ENCODE results near the gene MCTP1. TPM values are rescaled to one million over a fixed set of nuclear protein-coding genes. Genes with fewer than 3 reads are reported as not detected.

The MCTP1 gene
- total RNA-seq, 8 experiments from 2014 or later = 1.3 to 8.3 (median 5.7) TPM

- no peak for ATAC-seq (replicated peaks in 6 of 8)
- Histone ChIP-seq H3K4me3 (no peak overlapping the region), H3K27ac (no peak overlapping the region), H3K4me1 (replicated peaks in 1 of 2) (no peaks in the 10 kb centered on the region)
- in situ Hi-C loops (cut with MboI; ENCODE audit: low pct_unique_long_range_greater_than_20kb in 2 of 9, low sequenced_read_pairs in 9 of 9, unreplicated experiment in 9 of 9) = no loop called here
- 0 to 100% (median 93%) methylated on average over 1 to 4 of the region's 4 CpGs; no CpG with 5 or more reads in 1 of the 10 experiments for WGBS, 10 experiments
These were observed 534.2 kb downstream of the MCTP1 start for GRCh38 chr5:94750681-94751080.

- Histone ChIP-seq H3K27ac (no peak overlapping the region), H3K4me3 (no peak overlapping the region), H3K4me1 (replicated peaks in 1 of 2) (no peaks in the 10 kb centered on the region)
- no peak for ATAC-seq (replicated peaks in 6 of 8)
- WGBS, 10 experiments = 0 to 92% (median 41%) methylated on average over 1 to 2 of the region's 2 CpGs; no CpG with 5 or more reads in 6 of the 10 experiments
- in situ Hi-C loops (cut with MboI; ENCODE audit: low pct_unique_long_range_greater_than_20kb in 2 of 9, low sequenced_read_pairs in 9 of 9, unreplicated experiment in 9 of 9) = no loop called here
These were observed 535.9 kb downstream of the MCTP1 start for GRCh38 chr5:94749042-94749441.

- Histone ChIP-seq H3K27ac (no peak overlapping the region), H3K4me1 (replicated peaks in 1 of 2) (no peaks in the 10 kb centered on the region), H3K4me3 (no peak overlapping the region)
- in situ Hi-C loops (cut with MboI; ENCODE audit: low pct_unique_long_range_greater_than_20kb in 2 of 9, low sequenced_read_pairs in 9 of 9, unreplicated experiment in 9 of 9) = no loop called here
- WGBS, 10 experiments = 71 to 91% (median 81%) methylated on average over 1 to 3 of the region's 3 CpGs; no CpG with 5 or more reads in 4 of the 10 experiments
- no peak for ATAC-seq (replicated peaks in 6 of 8)
These were observed 536.7 kb downstream of the MCTP1 start for GRCh38 chr5:94748212-94748611.

- Histone ChIP-seq H3K4me3 (no peak overlapping the region), H3K4me1 (replicated peaks in 1 of 2) (no peaks in the 10 kb centered on the region), H3K27ac (no peak overlapping the region)
- in situ Hi-C loops (cut with MboI; ENCODE audit: low pct_unique_long_range_greater_than_20kb in 2 of 9, low sequenced_read_pairs in 9 of 9, unreplicated experiment in 9 of 9) = no loop called here
- WGBS, 10 experiments = 39 to 86% (median 76%) methylated on average over 2 to 4 of the region's 4 CpGs; no CpG with 5 or more reads in 4 of the 10 experiments
- no peak for ATAC-seq (replicated peaks in 6 of 8)
These were observed 537.5 kb downstream of the MCTP1 start for GRCh38 chr5:94747371-94747770.

GRCh38 chr5:94746731-94747124, 538.2 kb downstream of the MCTP1 start:
- no peak overlapping the region for H3K27ac ChIP-seq
- no peak overlapping the region for H3K4me3 ChIP-seq
- WGBS, 10 experiments = 50 to 100% (median 100%) methylated on average over 1 of the region's 1 CpG; no CpG with 5 or more reads in 2 of the 10 experiments
- in situ Hi-C loops (cut with MboI; ENCODE audit: low pct_unique_long_range_greater_than_20kb in 2 of 9, low sequenced_read_pairs in 9 of 9, unreplicated experiment in 9 of 9) = no loop called here
- no peaks in the 10 kb centered on the region for H3K4me1 ChIP-seq (replicated peaks in 1 of 2)
- no peak for ATAC-seq (replicated peaks in 6 of 8)

GRCh38 chr5:94745786-94746730, 538.8 kb downstream of the MCTP1 start:
- 13 to 89% (median 65%) methylated on average over 2 to 5 of the region's 5 CpGs for WGBS, 10 experiments
- no peak overlapping the region for H3K4me3 ChIP-seq
- in situ Hi-C loops (cut with MboI; ENCODE audit: low pct_unique_long_range_greater_than_20kb in 2 of 9, low sequenced_read_pairs in 9 of 9, unreplicated experiment in 9 of 9) = no loop called here
- peak in 3 of 8 experiments; percentile 48 to 84 (median 58) for ATAC-seq (replicated peaks in 6 of 8)
- H3K27ac ChIP-seq = no peak overlapping the region
- no peaks in the 10 kb centered on the region for H3K4me1 ChIP-seq (replicated peaks in 1 of 2)

GRCh38 chr5:94744906-94745305, 540.0 kb downstream of the MCTP1 start:
- in situ Hi-C loops (cut with MboI; ENCODE audit: low pct_unique_long_range_greater_than_20kb in 2 of 9, low sequenced_read_pairs in 9 of 9, unreplicated experiment in 9 of 9) = no loop called here
- H3K27ac ChIP-seq = no peak overlapping the region
- no peak for ATAC-seq (replicated peaks in 6 of 8)
- no peak overlapping the region for H3K4me3 ChIP-seq
- no peaks in the 10 kb centered on the region for H3K4me1 ChIP-seq (replicated peaks in 1 of 2)
- 63 to 100% (median 100%) methylated on average over 1 to 2 of the region's 2 CpGs; no CpG with 5 or more reads in 6 of the 10 experiments for WGBS, 10 experiments

- Histone ChIP-seq H3K4me1 (replicated peaks in 1 of 2) (no peaks in the 10 kb centered on the region), H3K27ac (no peak overlapping the region), H3K4me3 (no peak overlapping the region)
- in situ Hi-C loops (cut with MboI; ENCODE audit: low pct_unique_long_range_greater_than_20kb in 2 of 9, low sequenced_read_pairs in 9 of 9, unreplicated experiment in 9 of 9) = no loop called here
- no peak for ATAC-seq (replicated peaks in 6 of 8)
- WGBS, 10 experiments = 28 to 100% (median 91%) methylated on average over 2 to 4 of the region's 4 CpGs
These were observed 542.0 kb downstream of the MCTP1 start for GRCh38 chr5:94742852-94743251.

- H3K27ac ChIP-seq = no peak overlapping the region
- no peaks in the 10 kb centered on the region for H3K4me1 ChIP-seq (replicated peaks in 1 of 2)
- no peak overlapping the region for H3K4me3 ChIP-seq
- in situ Hi-C loops (cut with MboI; ENCODE audit: low pct_unique_long_range_greater_than_20kb in 2 of 9, low sequenced_read_pairs in 9 of 9, unreplicated experiment in 9 of 9) = no loop called here
- no peak for ATAC-seq (replicated peaks in 6 of 8)
- 0 to 77% (median 40%) methylated on average over 1 to 2 of the region's 2 CpGs; no CpG with 5 or more reads in 1 of the 10 experiments for WGBS, 10 experiments
These were observed 544.6 kb downstream of the MCTP1 start for GRCh38 chr5:94740286-94740685.

GRCh38 chr5:94736498-94736897, 548.4 kb downstream of the MCTP1 start:
- WGBS, 10 experiments = 50 to 100% (median 94%) methylated on average over 1 of the region's 1 CpG; no CpG with 5 or more reads in 2 of the 10 experiments
- Histone ChIP-seq H3K27ac (no peak overlapping the region), H3K4me3 (no peak overlapping the region), H3K4me1 (replicated peaks in 1 of 2) (no peaks in the 10 kb centered on the region)
- ATAC-seq (replicated peaks in 6 of 8) = peak in 2 of 8 experiments; percentile 50 to 63
- in situ Hi-C loops (cut with MboI; ENCODE audit: low pct_unique_long_range_greater_than_20kb in 2 of 9, low sequenced_read_pairs in 9 of 9, unreplicated experiment in 9 of 9) = no loop called here

GRCh38 chr5:94731471-94731870, 553.4 kb downstream of the MCTP1 start:
- H3K4me3 ChIP-seq = no peak overlapping the region
- WGBS, 10 experiments = 17 to 75% (median 52%) methylated on average over 1 of the region's 1 CpG
- H3K4me1 ChIP-seq (replicated peaks in 1 of 2) = no peaks in the 10 kb centered on the region
- ATAC-seq (replicated peaks in 6 of 8) = no peak
- H3K27ac ChIP-seq = no peak overlapping the region
- in situ Hi-C loops (cut with MboI; ENCODE audit: low pct_unique_long_range_greater_than_20kb in 2 of 9, low sequenced_read_pairs in 9 of 9, unreplicated experiment in 9 of 9) = no loop called here

GRCh38 chr5:94725142-94725541, 559.8 kb downstream of the MCTP1 start:
- Histone ChIP-seq H3K27ac (no peak overlapping the region), H3K4me1 (replicated peaks in 1 of 2) (no peaks in the 10 kb centered on the region), H3K4me3 (no peak overlapping the region)
- ATAC-seq (replicated peaks in 6 of 8) = no peak
- 0 to 100% (median 85%) methylated on average over 1 of the region's 1 CpG for WGBS, 10 experiments
- in situ Hi-C loops (cut with MboI; ENCODE audit: low pct_unique_long_range_greater_than_20kb in 2 of 9, low sequenced_read_pairs in 9 of 9, unreplicated experiment in 9 of 9) = no loop called here

- Histone ChIP-seq H3K4me3 (no peak overlapping the region), H3K4me1 (replicated peaks in 1 of 2) (peaks cover 0 to 4% of the 10 kb centered on the region in 2 donors), H3K27ac (no peak overlapping the region)
- in situ Hi-C loops (cut with MboI; ENCODE audit: low pct_unique_long_range_greater_than_20kb in 2 of 9, low sequenced_read_pairs in 9 of 9, unreplicated experiment in 9 of 9) = no loop called here
- ATAC-seq (replicated peaks in 6 of 8) = peak in 2 of 8 experiments; percentile 51 to 67
- 60 to 100% (median 93%) methylated on average over 1 to 2 of the region's 3 CpGs; no CpG with 5 or more reads in 6 of the 10 experiments for WGBS, 10 experiments
These were observed 569.1 kb downstream of the MCTP1 start for GRCh38 chr5:94715768-94716167.
